ENCODE data around the gene IFT43. TPM values are rescaled to one million over a fixed set of nuclear protein-coding genes. Genes with fewer than 3 reads are reported as not detected.

The IFT43 gene
- total and polyA plus RNA-seq, 9 of the 15 experiments (the other 6 are each of a cell fraction or from before 2014, with no cell fraction given), result 4.9 to 12.8 (median 8.0) TPM

DNA sequence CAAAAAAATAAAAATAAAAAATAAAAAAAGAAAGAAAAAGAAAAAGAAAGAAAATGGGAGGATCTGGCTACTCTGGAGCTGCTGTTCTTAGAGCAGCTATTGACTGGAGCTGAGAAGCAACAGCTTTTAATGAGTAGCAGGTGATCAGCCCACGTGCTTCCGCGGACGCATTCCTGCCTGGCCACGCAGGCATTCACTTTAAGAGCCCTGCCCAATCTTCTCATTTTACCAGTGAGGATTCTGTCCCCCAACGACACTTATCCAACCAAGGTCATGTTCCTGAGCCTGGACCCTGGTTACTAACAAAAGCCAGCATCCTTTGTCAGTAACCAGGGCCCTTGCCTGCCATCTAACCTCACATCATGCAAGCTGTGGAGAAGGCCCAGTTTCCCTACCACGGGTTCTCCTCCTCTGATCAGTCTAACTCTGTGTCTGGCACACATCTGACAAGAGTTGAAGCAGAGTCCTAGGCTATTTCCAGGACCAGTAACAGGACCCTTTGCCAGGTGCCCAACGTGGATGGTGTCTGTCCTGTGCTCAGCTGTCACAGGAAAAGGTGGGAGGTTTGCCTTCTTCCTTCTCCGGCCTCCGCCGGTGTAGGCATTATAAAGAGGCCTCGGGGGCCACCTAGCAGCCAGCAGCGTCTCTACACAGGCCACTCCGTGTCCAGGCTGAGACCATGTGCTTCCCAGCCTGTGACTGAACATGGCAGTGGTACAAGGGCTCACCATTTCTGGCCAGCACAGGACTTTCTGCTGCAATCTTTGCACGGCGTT is 105.2 kb downstream of the IFT43 start:
- peak; percentile 99 for ATAC-seq
- peak; percentile 86 for FAIRE-seq
- CTCF ChIA-PET (ENCODE audit: low intra/inter-chr PET ratio), result interaction anchor here (0.7 to 1.0 kb wide), 3 partner anchors 39 to 40 kb away, joined by 3 to 6 read pairs (median 4); no protein-coding TSS in a partner anchor
- TF ChIP-seq CREM (IDR thresholded peaks at IDR 0.05; ENCODE audit: low read depth), result 0 out of 2 replicates have a peak, but pooled peaks have one; percentile 17
- TF ChIP-seq, protein P1, sequence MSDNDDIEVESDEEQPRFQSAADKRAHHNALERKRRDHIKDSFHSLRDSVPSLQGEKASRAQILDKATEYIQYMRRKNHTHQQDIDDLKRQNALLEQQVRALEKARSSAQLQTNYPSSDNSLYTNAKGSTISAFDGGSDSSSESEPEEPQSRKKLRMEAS (CRISPR knock-in tag; IDR thresholded peaks at IDR 0.05), result 0 out of 2 replicates have a peak, but pooled peaks have one; percentile 46
- peak; percentile 54; the same call in 1 of the 2 replicates for TF ChIP-seq L3MBTL2 (IDR thresholded peaks at IDR 0.05)
- no peak for TF ChIP-seq CBFA2T2 (conservative IDR thresholded peaks at IDR 0.05)
- no peak for TF ChIP-seq CBX3 (IDR thresholded peaks at IDR 0.05; ENCODE audit: borderline replicate concordance in 1 of 2, low read length in 2 of 2)
- TF ChIP-seq, protein P2, sequence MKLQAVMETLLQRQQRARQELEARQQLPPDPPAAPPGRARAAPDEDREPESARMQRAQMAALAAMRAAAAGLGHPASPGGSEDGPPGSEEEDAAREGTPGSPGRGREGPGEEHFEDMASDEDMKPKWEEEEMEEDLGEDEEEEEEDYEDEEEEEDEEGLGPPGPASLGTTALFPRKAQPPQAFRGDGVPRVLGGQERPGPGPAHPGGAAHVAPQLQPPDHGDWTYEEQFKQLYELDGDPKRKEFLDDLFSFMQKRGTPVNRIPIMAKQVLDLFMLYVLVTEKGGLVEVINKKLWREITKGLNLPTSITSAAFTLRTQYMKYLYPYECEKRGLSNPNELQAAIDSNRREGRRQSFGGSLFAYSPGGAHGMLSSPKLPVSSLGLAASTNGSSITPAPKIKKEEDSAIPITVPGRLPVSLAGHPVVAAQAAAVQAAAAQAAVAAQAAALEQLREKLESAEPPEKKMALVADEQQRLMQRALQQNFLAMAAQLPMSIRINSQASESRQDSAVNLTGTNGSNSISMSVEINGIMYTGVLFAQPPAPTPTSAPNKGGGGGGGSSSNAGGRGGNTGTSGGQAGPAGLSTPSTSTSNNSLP (IDR thresholded peaks at IDR 0.05; ENCODE audit: borderline replicate concordance, low read depth, low read length), result no peak
- TF ChIP-seq, protein P3, sequence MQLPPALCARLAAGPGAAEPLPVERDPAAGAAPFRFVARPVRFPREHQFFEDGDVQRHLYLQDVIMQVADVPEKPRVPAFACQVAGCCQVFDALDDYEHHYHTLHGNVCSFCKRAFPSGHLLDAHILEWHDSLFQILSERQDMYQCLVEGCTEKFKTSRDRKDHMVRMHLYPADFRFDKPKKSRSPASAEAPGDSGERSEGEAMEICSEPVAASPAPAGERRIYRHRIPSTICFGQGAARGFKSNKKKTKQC (CRISPR knock-in tag; IDR thresholded peaks at IDR 0.05), result no peak

More for the DNA sequence above, 105.2 kb downstream of the IFT43 start:
- no peak overlapping the region; a peak in 1 of 4 replicates for H3K9ac ChIP-seq (ENCODE audit: insufficient read depth in 1 of 2, low read depth in 2 of 2, low read length in 2 of 2)
- peak; percentile 54 to 73 (median 61) for DNase-seq (ENCODE audit: extremely low read depth in 1 of 4, low spot score in 3 of 4)
- H3K27ac ChIP-seq (ENCODE audit: extremely low read depth, low read depth, low read length), result no peak overlapping the region
- no peaks in the 10 kb centered on the region for H3K36me3 ChIP-seq (ENCODE audit: control insufficient read depth, insufficient read depth, low read length)
- H4K20me1 ChIP-seq (replicated peaks; ENCODE audit: control insufficient read depth, insufficient read depth, low read length), result no peaks in the 10 kb centered on the region
- intact Hi-C loops (cut with micrococcal nuclease), result loop anchor here (1.0 kb wide), 1 partner anchor 40 kb away; no protein-coding TSS in a partner anchor
- no peaks in the 10 kb centered on the region for H3K9me3 ChIP-seq (replicated peaks; ENCODE audit: control insufficient read depth, insufficient read depth, low read depth, low read length)
- peaks cover 5 to 20% of the 10 kb centered on the region in 2 experiments; a peak in 3 of 5 replicates for H3K27me3 ChIP-seq (ENCODE audit: control insufficient read depth in 2 of 2, insufficient read depth in 2 of 2, low read length in 2 of 2)
- H2AFZ ChIP-seq (ENCODE audit: low read depth, low read length), result peak overlapping the region; percentile 64
- in situ Hi-C loops (cut with MboI), result no loop called here
- 17% methylated on average over 14 of the region's 16 CpGs for WGBS (ENCODE audit: insufficient coverage, low coverage, missing lambda C conversion rate)
- BruUV-seq (replicated peaks), result no TSS peak
- no peaks in the 10 kb centered on the region for H3K79me2 ChIP-seq (ENCODE audit: control insufficient read depth, insufficient read depth, low read length)
- H3K9me1 ChIP-seq (ENCODE audit: control insufficient read depth, insufficient read depth, low read length), result no peaks in the 10 kb centered on the region
- H3K4me1 ChIP-seq (replicated peaks in 1 of 2; ENCODE audit: control insufficient read depth in 2 of 2, insufficient read depth in 2 of 2, low read length in 2 of 2), result no peaks in the 10 kb centered on the region; a peak in 1 of 5 replicates
- POLR2A ChIA-PET, result interaction anchor here (0.5 kb wide), 1 partner anchor 101 kb away, joined by 4 read pairs; no protein-coding TSS in a partner anchor
- H3K4me3 ChIP-seq, result no peak overlapping the region
- no peak overlapping the region for H3K4me2 ChIP-seq (ENCODE audit: insufficient read depth, low read length)

Data from K562 (cell line).